22Rv1 (cell line): ENCODE results near the gene SMAD4.

Source experiments
- CTCF ChIP-seq: fragments of 450-650 bp; IDR thresholded peaks from 2 replicates; pipeline ENCODE4 v1.5.1; 2017; ENCODE audit warnings: mild to moderate bottlenecking
- ZFX ChIP-seq: fragments of 450-650 bp; IDR thresholded peaks from 2 replicates; pipeline ENCODE4 v1.6.1; 2017; ENCODE audit warnings: antibody characterized with exemption, borderline replicate concordance

GRCh38 chr18:51108330-51108729 lies 78.3 kb downstream of the SMAD4 start:
- TF ChIP-seq CTCF: no peak
- no peak for TF ChIP-seq ZFX
